Stomach (tissue), 4 donors: ENCODE data around the gene CES1.

Source experiments
- POLR2A ChIP-seq, 4 donors: fragments of 450-650 bp; IDR thresholded peaks; one replicate each; pipeline ENCODE4 v1.6.1; 2016; ENCODE audit warnings: antibody characterized with exemption in 4 of 4, control low read depth in 2 of 4, mild to moderate bottlenecking in 1 of 4, moderate library complexity in 1 of 4
- TF ChIP-seq, protein P1 (sequence below), 7 experiments: fragments of 450-650 bp in 4 of 7; fragments of 200-600 bp in 3 of 7; sonication (generic) in 3 of 7; IDR thresholded peaks; one replicate each; pipeline ENCODE4 v1.5.1; 2016 to 2019; ENCODE audit warnings: antibody characterized with exemption in 7 of 7, control low read depth in 2 of 7, mild to moderate bottlenecking in 1 of 7

DNA sequence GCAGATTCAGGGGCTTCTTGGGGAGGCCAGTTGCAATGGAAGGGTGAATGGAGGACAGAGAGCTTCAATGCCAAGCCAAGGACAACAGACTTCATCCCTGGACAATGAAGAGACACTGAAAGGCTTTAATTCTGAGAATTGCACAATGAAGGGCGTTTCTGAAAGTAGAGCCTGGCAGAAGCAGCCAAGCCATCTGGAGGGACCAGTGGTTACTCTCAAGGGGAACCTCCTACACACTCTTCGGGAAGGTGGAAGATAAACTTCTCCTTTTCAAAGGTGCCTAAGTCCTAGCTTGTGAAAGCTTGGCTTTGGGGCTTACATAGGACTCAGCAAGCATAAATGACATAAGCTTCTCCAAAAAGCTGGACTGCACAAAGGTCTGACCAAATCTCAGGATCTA lies 6.2 kb upstream of the CES1 start:
- TF ChIP-seq POLR2A (IDR thresholded peaks at IDR 0.05): no peak
- TF ChIP-seq, protein P1, sequence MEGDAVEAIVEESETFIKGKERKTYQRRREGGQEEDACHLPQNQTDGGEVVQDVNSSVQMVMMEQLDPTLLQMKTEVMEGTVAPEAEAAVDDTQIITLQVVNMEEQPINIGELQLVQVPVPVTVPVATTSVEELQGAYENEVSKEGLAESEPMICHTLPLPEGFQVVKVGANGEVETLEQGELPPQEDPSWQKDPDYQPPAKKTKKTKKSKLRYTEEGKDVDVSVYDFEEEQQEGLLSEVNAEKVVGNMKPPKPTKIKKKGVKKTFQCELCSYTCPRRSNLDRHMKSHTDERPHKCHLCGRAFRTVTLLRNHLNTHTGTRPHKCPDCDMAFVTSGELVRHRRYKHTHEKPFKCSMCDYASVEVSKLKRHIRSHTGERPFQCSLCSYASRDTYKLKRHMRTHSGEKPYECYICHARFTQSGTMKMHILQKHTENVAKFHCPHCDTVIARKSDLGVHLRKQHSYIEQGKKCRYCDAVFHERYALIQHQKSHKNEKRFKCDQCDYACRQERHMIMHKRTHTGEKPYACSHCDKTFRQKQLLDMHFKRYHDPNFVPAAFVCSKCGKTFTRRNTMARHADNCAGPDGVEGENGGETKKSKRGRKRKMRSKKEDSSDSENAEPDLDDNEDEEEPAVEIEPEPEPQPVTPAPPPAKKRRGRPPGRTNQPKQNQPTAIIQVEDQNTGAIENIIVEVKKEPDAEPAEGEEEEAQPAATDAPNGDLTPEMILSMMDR (IDR thresholded peaks at IDR 0.05): no peak
